Thoracic aorta (tissue), 2 donors: ENCODE data around the gene CSTF2T. TPM values are rescaled to one million over a fixed set of nuclear protein-coding genes. Genes with fewer than 3 reads are reported as not detected.
A peak's percentile ranks its signal among the peaks of the same experiment; 100 is the strongest.

Experiments used
- ATAC-seq: fragments of 150-250 bp; one replicate; pipeline ENCODE4 v1.8.0; 2017; ENCODE audit warnings: low read depth; ENCODE audit not compliant: insufficient number of reproducible peaks, low FRiP score
- DNase-seq: peaks from one replicate; pipeline ENCODE4 v3.0.0-alpha.2; 2020; ENCODE audit warnings: low spot score
- H3K27ac ChIP-seq, 2 donors: fragments of 200-600 bp; sonication (generic); 1 replicate in 1 of 2; 2 replicates in 1 of 2; pipeline ENCODE4 v1.5.1; 2016; ENCODE audit warnings: mild to moderate bottlenecking in 2 of 2, moderate library complexity in 2 of 2
- H3K27me3 ChIP-seq: fragments of 200-600 bp; sonication (generic); replicated peaks from 2 replicates; pipeline ENCODE4 v1.6.0; 2016; ENCODE audit warnings: mild to moderate bottlenecking; ENCODE audit not compliant: insufficient read depth
- H3K36me3 ChIP-seq: fragments of 200-600 bp; sonication (generic); one replicate; pipeline ENCODE4 v1.5.1; 2016
- H3K4me1 ChIP-seq, 2 donors: fragments of 200-600 bp; sonication (generic); 1 replicate in 1 of 2; 2 replicates in 1 of 2; pipeline versions ENCODE4 v1.5.1 to v1.6.0; 2016; ENCODE audit warnings: low read depth in 2 of 2, mild to moderate bottlenecking in 1 of 2; ENCODE audit not compliant: control insufficient read depth in 1 of 2
- H3K4me3 ChIP-seq: fragments of 200-600 bp; sonication (generic); 2 replicates; pipeline ENCODE4 v1.5.1; 2016; ENCODE audit warnings: mild to moderate bottlenecking
- H3K9me3 ChIP-seq: fragments of 200-600 bp; sonication (generic); 2 replicates; pipeline ENCODE4 v1.5.1; 2016
- CTCF ChIP-seq: fragments of 200-600 bp; sonication (generic); IDR thresholded peaks from one replicate; pipeline ENCODE4 v1.5.1; 2019; ENCODE audit warnings: antibody characterized with exemption
- total RNA-seq, 2 donors: library from RNA; depleted of rRNA; stranded (reverse); fragments of >200 nt; gene quantifications; one replicate each; pipeline versions ENCODE4 v1.1.0 to v1.2.3, GENCODE V29; 2016

CSTF2T gene
- total RNA-seq, 2 donors from 2014 or later: 24.6 to 39.9 TPM

GRCh38 chr10:51707821-51708424 lies 8.5 kb upstream of the CSTF2T start:
- H3K9me3 ChIP-seq: no peaks in the 10 kb centered on the region
- no peak for TF ChIP-seq CTCF
- peaks cover 33 to 76% of the 10 kb centered on the region in 2 donors for H3K4me1 ChIP-seq
- peak overlapping the region; percentile 78 to 82 for H3K27ac ChIP-seq
- H3K36me3 ChIP-seq: no peaks in the 10 kb centered on the region
- no peak for DNase-seq
- ATAC-seq: no peak
- no peaks in the 10 kb centered on the region for H3K27me3 ChIP-seq
- no peak overlapping the region for H3K4me3 ChIP-seq

DNA sequence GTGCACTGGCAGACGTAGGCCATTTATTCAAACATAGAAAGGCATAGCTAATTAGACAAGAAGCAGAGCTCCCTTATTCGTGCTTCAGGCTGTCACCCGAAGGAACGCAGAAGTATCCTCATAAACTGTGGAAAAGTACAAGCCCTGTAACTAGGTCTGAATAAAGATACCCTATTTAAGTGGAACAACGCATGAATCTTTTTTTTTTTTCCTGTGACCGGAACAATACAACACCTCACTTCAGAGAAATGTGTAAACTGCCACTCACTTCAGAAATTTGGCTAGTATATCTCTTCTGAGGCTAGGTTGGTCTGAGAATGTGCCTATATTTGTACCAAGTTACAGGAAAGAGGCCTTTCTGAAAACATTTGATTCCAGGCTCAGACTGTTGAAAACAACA lies 8.0 kb upstream of the CSTF2T start:
- Histone ChIP-seq H3K27ac (peak overlapping the region; percentile 78 to 82), H3K36me3 (no peaks in the 10 kb centered on the region), H3K27me3 (no peaks in the 10 kb centered on the region), H3K4me3 (no peak overlapping the region), H3K9me3 (no peaks in the 10 kb centered on the region), H3K4me1 (peaks cover 33 to 79% of the 10 kb centered on the region in 2 donors)
- no peak for TF ChIP-seq CTCF
- peak; percentile 54 for ATAC-seq
- no peak for DNase-seq

DNA sequence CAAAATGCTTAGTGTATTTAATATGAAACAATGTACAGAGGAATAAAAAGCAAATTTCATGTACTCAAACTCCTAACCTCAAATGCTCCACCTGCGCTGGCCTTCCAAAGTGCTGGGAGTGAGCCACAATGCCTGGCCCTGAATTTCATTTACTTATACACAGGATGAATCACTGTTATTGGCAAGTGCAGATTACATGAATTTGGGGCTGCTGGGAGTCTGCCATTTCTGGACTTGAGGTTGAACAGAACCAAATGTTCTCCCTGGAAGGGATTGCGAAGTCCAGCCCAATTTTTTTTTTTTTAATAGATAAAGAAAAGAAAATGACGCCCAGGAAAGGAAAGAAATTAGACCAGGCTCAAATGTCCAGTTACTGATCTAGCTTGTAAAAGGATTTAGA lies 6.8 kb upstream of the CSTF2T start:
- H3K4me1 ChIP-seq: peaks cover 33 to 76% of the 10 kb centered on the region in 2 donors
- no peaks in the 10 kb centered on the region for H3K36me3 ChIP-seq
- H3K27me3 ChIP-seq: no peaks in the 10 kb centered on the region
- DNase-seq: peak; percentile 81
- no peaks in the 10 kb centered on the region for H3K9me3 ChIP-seq
- peak; percentile 70 for ATAC-seq
- peak overlapping the region; percentile 78 to 82 for H3K27ac ChIP-seq
- no peak overlapping the region for H3K4me3 ChIP-seq
- no peak for TF ChIP-seq CTCF

DNA sequence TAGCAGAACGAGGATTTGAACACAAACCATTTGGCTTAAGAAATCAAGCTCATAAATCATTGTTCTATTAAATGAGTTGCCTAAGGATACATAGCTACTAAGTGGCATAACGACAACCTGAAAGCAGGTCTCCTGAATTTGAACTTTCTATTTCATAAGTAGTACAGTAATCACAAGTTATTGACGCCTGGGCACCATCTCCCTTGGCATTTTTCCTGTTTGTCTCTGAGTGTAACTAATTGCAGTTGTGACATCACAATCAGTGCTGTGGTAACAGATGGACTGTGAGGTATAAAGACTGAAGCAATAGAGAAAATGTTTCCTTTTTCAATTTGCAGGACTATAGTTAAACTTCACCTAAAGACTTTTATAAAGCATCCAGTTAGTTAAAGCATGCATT lies 6.4 kb upstream of the CSTF2T start:
- Histone ChIP-seq H3K9me3 (no peaks in the 10 kb centered on the region), H3K4me3 (no peak overlapping the region), H3K4me1 (peaks cover 33 to 72% of the 10 kb centered on the region in 2 donors), H3K27ac (peak overlapping the region; percentile 78 to 82), H3K36me3 (no peaks in the 10 kb centered on the region), H3K27me3 (no peaks in the 10 kb centered on the region)
- no peak for ATAC-seq
- TF ChIP-seq CTCF: no peak
- DNase-seq: no peak

GRCh38 chr10:51700228-51700817 lies 928 bp upstream of the CSTF2T start:
- peak; percentile 16 for ATAC-seq
- Histone ChIP-seq H3K27ac (peak overlapping the region; percentile 78 to 96), H3K27me3 (no peaks in the 10 kb centered on the region), H3K4me1 (peaks cover 33 to 61% of the 10 kb centered on the region in 2 donors), H3K9me3 (no peaks in the 10 kb centered on the region), H3K36me3 (no peaks in the 10 kb centered on the region), H3K4me3 (peak overlapping the region; percentile 79)
- no peak for DNase-seq
- TF ChIP-seq CTCF: no peak
